ENCODE measurements around the gene NRN1L. TPM values are rescaled to one million over a fixed set of nuclear protein-coding genes. Genes with fewer than 3 reads are reported as not detected.

The NRN1L gene
- total RNA-seq, 1 experiment from 2014 or later = 0.64 TPM

- DNase-seq (ENCODE audit: low spot score) = peak; percentile 98
Measured at GRCh38 chr16:67935402-67936123, 50.9 kb downstream of the NRN1L start.

Small RNA genes lying within 50 kb of the gene (small RNA-seq; reads per million reads assigned to genes)
- gene AC040162.2 (not detected), gene NRN1L (not detected)

Other genes with a start within 250 kb of the NRN1L start
- 0.81 and 2.7 TPM in 2 replicates for gene CARMIL2, start 239.7 kb upstream of the NRN1L start, total RNA-seq (2014; rRNA removed; shearing (Covaris generic))
- gene ACD, start 224.6 kb upstream of the NRN1L start, total RNA-seq (2014; rRNA removed; shearing (Covaris generic)) = 79.6 and 82.2 TPM in 2 replicates
- 24.9 and 38.1 TPM in 2 replicates for gene PARD6A, start 223.9 kb upstream of the NRN1L start, total RNA-seq (2014; rRNA removed; shearing (Covaris generic))
- gene ENKD1, start 218.1 kb upstream of the NRN1L start, total RNA-seq (2014; rRNA removed; shearing (Covaris generic)) = 52.6 and 58.8 TPM in 2 replicates
- 0.38 and 0.99 TPM in 2 replicates for gene C16orf86, start 218.1 kb upstream of the NRN1L start, total RNA-seq (2014; rRNA removed; shearing (Covaris generic))
- gene GFOD2, start 165.6 kb upstream of the NRN1L start, total RNA-seq (2014; rRNA removed; shearing (Covaris generic)) = 16.8 and 19.7 TPM in 2 replicates
- gene RANBP10, start 78.3 kb upstream of the NRN1L start, total RNA-seq (2014; rRNA removed; shearing (Covaris generic)) = 6.7 and 8.3 TPM in 2 replicates
- gene TSNAXIP1, start 78.0 kb upstream of the NRN1L start, total RNA-seq (2014; rRNA removed; shearing (Covaris generic)) = 1.1 TPM in 1 of 2 replicates, not detected in the other
- gene THAP11, start 42.6 kb upstream of the NRN1L start, total RNA-seq (2014; rRNA removed; shearing (Covaris generic)) = 66.3 and 80.9 TPM in 2 replicates
- 158 and 183 TPM in 2 replicates for gene NUTF2, start 38.0 kb upstream of the NRN1L start, total RNA-seq (2014; rRNA removed; shearing (Covaris generic))
- gene CENPT, start 37.2 kb upstream of the NRN1L start, total RNA-seq (2014; rRNA removed; shearing (Covaris generic)) = 42.8 and 43.2 TPM in 2 replicates
- gene EDC4, start 11.8 kb upstream of the NRN1L start, total RNA-seq (2014; rRNA removed; shearing (Covaris generic)) = 107 and 121 TPM in 2 replicates
- gene PSKH1, start 8.4 kb downstream of the NRN1L start, total RNA-seq (2014; rRNA removed; shearing (Covaris generic)) = 11.5 and 15.1 TPM in 2 replicates
- 2.2 and 3.5 TPM in 2 replicates for gene CTRL, start 47.0 kb downstream of the NRN1L start, total RNA-seq (2014; rRNA removed; shearing (Covaris generic))
- gene PSMB10, start 52.0 kb downstream of the NRN1L start, total RNA-seq (2014; rRNA removed; shearing (Covaris generic)) = 173 and 191 TPM in 2 replicates
- gene LCAT, start 59.2 kb downstream of the NRN1L start, total RNA-seq (2014; rRNA removed; shearing (Covaris generic)) = 1.4 and 3.3 TPM in 2 replicates
- gene SLC12A4, start 83.8 kb downstream of the NRN1L start, total RNA-seq (2014; rRNA removed; shearing (Covaris generic)) = 10.0 and 14.1 TPM in 2 replicates
- gene DPEP3, start 95.6 kb downstream of the NRN1L start, total RNA-seq (2014; rRNA removed; shearing (Covaris generic)) = not detected in 2 replicates
- not detected in 2 replicates for gene DPEP2, start 114.6 kb downstream of the NRN1L start, total RNA-seq (2014; rRNA removed; shearing (Covaris generic))
- not detected in 2 replicates for gene DPEP2NB, start 131.0 kb downstream of the NRN1L start, total RNA-seq (2014; rRNA removed; shearing (Covaris generic))
- gene DDX28, start 138.3 kb downstream of the NRN1L start, total RNA-seq (2014; rRNA removed; shearing (Covaris generic)) = 27.4 and 30.4 TPM in 2 replicates
- gene DUS2, start 138.4 kb downstream of the NRN1L start, total RNA-seq (2014; rRNA removed; shearing (Covaris generic)) = 18.7 and 19.0 TPM in 2 replicates
- 20.4 and 20.8 TPM in 2 replicates for gene NFATC3, start 200.5 kb downstream of the NRN1L start, total RNA-seq (2014; rRNA removed; shearing (Covaris generic))

All from HT-29 (cell line).